PC-9 (cell line): ENCODE measurements around the gene PRKAR2B.

Experiments used
- EZH2 ChIP-seq: fragments of 200-600 bp; sonication (generic); IDR thresholded peaks from 2 replicates; pipeline ENCODE4 v1.8.0; 2017; ENCODE audit warnings: antibody characterized with exemption, low read depth
- TF ChIP-seq, protein P1 (sequence below): fragments of 200-600 bp; sonication (generic); conservative IDR thresholded peaks from 2 replicates; pipeline ENCODE4 v1.6.1; 2017; ENCODE audit warnings: mixed run types, antibody characterized with exemption, mild to moderate bottlenecking, moderate library complexity

DNA sequence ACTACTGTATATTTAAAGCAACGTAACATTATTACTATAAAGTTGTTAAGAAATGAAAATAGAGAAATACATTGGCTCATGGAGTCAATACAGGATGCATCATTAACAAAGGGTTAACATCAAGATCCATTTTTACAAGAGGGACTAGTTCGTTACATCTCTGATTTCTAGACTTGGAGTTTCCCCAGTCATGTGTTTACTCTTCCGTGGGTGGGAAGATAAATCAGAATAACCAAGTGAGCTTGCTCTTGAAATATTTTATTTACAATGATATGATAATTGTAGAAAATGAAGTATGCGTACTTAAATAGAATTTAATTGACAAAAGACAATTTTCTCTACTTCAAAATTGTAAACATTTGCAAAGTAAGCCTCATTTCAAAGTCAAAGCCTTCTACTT lies 1.0 kb upstream of the PRKAR2B start:
- TF ChIP-seq, protein P1, sequence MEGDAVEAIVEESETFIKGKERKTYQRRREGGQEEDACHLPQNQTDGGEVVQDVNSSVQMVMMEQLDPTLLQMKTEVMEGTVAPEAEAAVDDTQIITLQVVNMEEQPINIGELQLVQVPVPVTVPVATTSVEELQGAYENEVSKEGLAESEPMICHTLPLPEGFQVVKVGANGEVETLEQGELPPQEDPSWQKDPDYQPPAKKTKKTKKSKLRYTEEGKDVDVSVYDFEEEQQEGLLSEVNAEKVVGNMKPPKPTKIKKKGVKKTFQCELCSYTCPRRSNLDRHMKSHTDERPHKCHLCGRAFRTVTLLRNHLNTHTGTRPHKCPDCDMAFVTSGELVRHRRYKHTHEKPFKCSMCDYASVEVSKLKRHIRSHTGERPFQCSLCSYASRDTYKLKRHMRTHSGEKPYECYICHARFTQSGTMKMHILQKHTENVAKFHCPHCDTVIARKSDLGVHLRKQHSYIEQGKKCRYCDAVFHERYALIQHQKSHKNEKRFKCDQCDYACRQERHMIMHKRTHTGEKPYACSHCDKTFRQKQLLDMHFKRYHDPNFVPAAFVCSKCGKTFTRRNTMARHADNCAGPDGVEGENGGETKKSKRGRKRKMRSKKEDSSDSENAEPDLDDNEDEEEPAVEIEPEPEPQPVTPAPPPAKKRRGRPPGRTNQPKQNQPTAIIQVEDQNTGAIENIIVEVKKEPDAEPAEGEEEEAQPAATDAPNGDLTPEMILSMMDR, result no peak
- no peak for TF ChIP-seq EZH2
